HepG2 (cell line): Measurements from ENCODE around the gene P3H4. TPM values are rescaled to one million over a fixed set of nuclear protein-coding genes. Genes with fewer than 3 reads are reported as not detected.
A peak's percentile ranks its signal among the peaks of the same experiment; 100 is the strongest.

Source experiments
- AFF4 ChIP-seq: sonication (generic); formaldehyde crosslinking; IDR thresholded peaks from 2 replicates; pipeline ENCODE4 v1.4.0; 2020; ENCODE audit warnings: missing genetic modification reagents
- CSRNP2 ChIP-seq: sonication (generic); formaldehyde crosslinking; conservative IDR thresholded peaks from 2 replicates; pipeline ENCODE4 v1.8.0; 2022; ENCODE audit warnings: low read depth, missing genetic modification reagents
- FOXO4 ChIP-seq: sonication (generic); formaldehyde crosslinking; conservative IDR thresholded peaks from 2 replicates; pipeline ENCODE4 v1.8.1; 2023; ENCODE audit warnings: missing genetic modification reagents
- HNF1B ChIP-seq: sonication (generic); formaldehyde crosslinking; IDR thresholded peaks from 2 replicates; pipeline ENCODE4 v1.5.1; 2020; ENCODE audit warnings: mild to moderate bottlenecking, moderate library complexity, missing genetic modification reagents
- MED1 ChIP-seq: sonication (generic); formaldehyde crosslinking; IDR thresholded peaks from 2 replicates; pipeline ENCODE4 v1.4.0; 2020; ENCODE audit warnings: missing genetic modification reagents
- MED8 ChIP-seq: sonication (generic); formaldehyde crosslinking; IDR thresholded peaks from 2 replicates; pipeline ENCODE4 v1.8.1; 2023; ENCODE audit warnings: mild to moderate bottlenecking, missing genetic modification reagents; ENCODE audit not compliant: insufficient replicate concordance
- RARG ChIP-seq: sonication (generic); formaldehyde crosslinking; IDR thresholded peaks from 2 replicates; pipeline ENCODE4 v1.4.0; 2020; ENCODE audit warnings: low read depth, mild to moderate bottlenecking, missing genetic modification reagents
- RNF219 ChIP-seq: sonication (generic); formaldehyde crosslinking; IDR thresholded peaks from 2 replicates; pipeline ENCODE4 v1.5.0; 2020; ENCODE audit warnings: mild to moderate bottlenecking, missing genetic modification reagents
- THAP11 ChIP-seq: IDR thresholded peaks from 2 replicates; pipeline ENCODE4 v1.6.1; 2016; ENCODE audit warnings: missing biosample characterization, missing genetic modification reagents
- YY1 ChIP-seq: IDR thresholded peaks from 2 replicates; pipeline ENCODE4 v1.6.1; 2011; ENCODE audit warnings: low read length, low read depth, moderate library complexity, mild to moderate bottlenecking; ENCODE audit not compliant: insufficient read depth, insufficient replicate concordance
- ZFP41 ChIP-seq: sonication (generic); formaldehyde crosslinking; IDR thresholded peaks from 2 replicates; pipeline ENCODE4 v1.4.0; 2020; ENCODE audit warnings: mild to moderate bottlenecking, missing genetic modification reagents, borderline replicate concordance
- ZNF512 ChIP-seq: sonication (generic); formaldehyde crosslinking; IDR thresholded peaks from 2 replicates; pipeline ENCODE4 v1.4.0; 2020; ENCODE audit warnings: mild to moderate bottlenecking, missing genetic modification reagents
- ZNF780A ChIP-seq: sonication (generic); formaldehyde crosslinking; IDR thresholded peaks from 2 replicates; pipeline ENCODE4 v1.8.0; 2022; ENCODE audit warnings: mild to moderate bottlenecking, missing genetic modification reagents, moderate library complexity
- polyA plus RNA-seq, 8 experiments: library from polyadenylated mRNA; depleted of rRNA in 3 of 8; stranded (reverse) in 7 of 8; unstranded in 1 of 8; fragments of >200 nt; fragmentation: Illumina TruSeq in 4 of 8; extraction: Trizol in 4 of 8; gene quantifications; 2 replicates each; pipeline versions ENCODE4 v1.2.1 to v1.2.3, GENCODE V29; 2011 to 2016; ENCODE audit warnings: low read depth in 4 of 8, missing spikeins in 1 of 8, mixed read lengths in 1 of 8; ENCODE audit not compliant: insufficient read depth in 1 of 8
- total RNA-seq, 5 experiments: library from RNA; depleted of rRNA; stranded (reverse); fragments of >200 nt; fragmentation: Illumina TruSeq; extraction: Trizol; gene quantifications; 2 replicates each; pipeline ENCODE4 v1.2.3, GENCODE V29; 2016; ENCODE audit warnings: low read depth in 1 of 5

Gene P3H4
- total and polyA plus RNA-seq, 2 of the 13 experiments (the other 11 are each of a cell fraction or from before 2014, with no cell fraction given), result 37.1 to 50.6 TPM

GRCh38 chr17:41810659-41811548 lies 845 bp downstream of the P3H4 start (continued):
- TF ChIP-seq HNF1B (CRISPR knock-in tag) (peak; percentile 39), ZFP41 (CRISPR knock-in tag) (peak; percentile 51; the same call in 1 of the 2 replicates), YY1 (peak; percentile 7), FOXO4 (0 out of 2 replicates have a peak, but pooled peaks have one; percentile 9), THAP11 (CRISPR knock-in tag) (peak; percentile 21; the same call in 1 of the 2 replicates), CSRNP2 (0 out of 2 replicates have a peak, but pooled peaks have one; percentile 91), AFF4 (CRISPR knock-in tag) (no peak), ZNF512 (CRISPR knock-in tag) (peak; percentile 46; the same call in 1 of the 2 replicates), RARG (CRISPR knock-in tag) (no peak), RNF219 (peak; percentile 51; the same call in 1 of the 2 replicates), ZNF780A (peak; percentile 96; the same call in 1 of the 2 replicates), MED1 (CRISPR knock-in tag) (no peak), MED8 (CRISPR knock-in tag) (no peak)
